ENCODE measurements around the gene PTRH1. TPM values are rescaled to one million over a fixed set of nuclear protein-coding genes. Genes with fewer than 3 reads are reported as not detected.
A peak's percentile ranks its signal among the peaks of the same experiment; 100 is the strongest.

Gene PTRH1
- total and polyA plus RNA-seq, 2 of the 13 experiments (the other 11 are each of a cell fraction or from before 2014, with no cell fraction given): 4.0 to 10.4 TPM

DNA sequence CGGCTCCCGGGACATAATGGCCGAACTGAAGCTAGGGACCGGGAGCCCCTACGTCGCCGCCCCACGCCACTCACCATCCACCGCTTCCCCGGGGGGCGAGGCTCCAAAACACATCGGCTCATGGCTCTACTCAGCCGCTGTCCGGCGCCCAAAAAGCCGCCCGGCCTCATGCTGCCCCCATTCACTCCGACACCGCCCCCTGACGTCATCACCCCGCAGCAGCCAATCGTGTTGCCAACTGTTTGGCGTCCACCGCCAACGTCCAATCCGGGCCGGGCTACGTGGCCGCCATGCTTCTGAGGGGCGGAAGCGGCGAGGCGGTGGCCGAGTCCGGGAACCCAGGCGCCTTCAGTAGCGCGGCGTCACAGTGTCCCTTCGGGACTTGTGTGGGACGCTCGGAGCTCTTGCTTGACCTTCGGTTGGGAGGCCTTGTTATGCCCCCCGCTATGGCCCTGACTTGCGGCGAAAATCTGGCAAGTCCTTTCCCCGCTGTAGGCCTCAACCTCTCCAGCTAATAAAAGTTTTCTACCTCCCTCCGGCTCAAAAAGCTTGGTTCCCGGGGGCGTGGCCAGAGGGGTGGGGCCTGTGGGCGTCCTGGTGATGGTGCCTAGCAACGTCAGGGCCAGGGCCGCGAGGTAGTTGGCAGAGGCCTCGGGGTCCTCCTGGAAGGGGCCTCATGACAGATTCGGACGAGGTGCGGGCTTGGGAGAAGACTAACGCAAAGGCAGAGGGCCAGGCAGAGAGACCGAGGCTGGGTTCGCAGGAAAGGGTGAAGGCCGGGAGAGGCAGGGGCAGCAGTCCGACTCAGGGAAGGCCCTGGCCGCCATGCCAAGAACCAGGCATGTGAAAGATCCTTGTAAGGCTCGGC lies at the start of gene PTRH1, which contains the start of gene TTC16 (continued):
- TF ChIP-seq MXI1 (IDR thresholded peaks at IDR 0.05; ENCODE audit: borderline replicate concordance, low read depth, low read length) (peak; percentile 67; the same call in 1 of the 3 replicates), FOXA3 (CRISPR knock-in tag; IDR thresholded peaks at IDR 0.05) (no peak), EED (CRISPR knock-in tag; IDR thresholded peaks at IDR 0.05) (0 out of 2 replicates have a peak, but pooled peaks have one; percentile 44), MYNN (CRISPR knock-in tag; IDR thresholded peaks at IDR 0.05; ENCODE audit: low read depth) (no peak), ZNF460 (CRISPR knock-in tag; IDR thresholded peaks at IDR 0.05; ENCODE audit: borderline replicate concordance) (no peak), ATRX (CRISPR knock-in tag; IDR thresholded peaks at IDR 0.05; ENCODE audit: borderline replicate concordance) (no peak), GATAD1 (CRISPR knock-in tag; IDR thresholded peaks at IDR 0.05) (peak; percentile 79), WIZ (CRISPR knock-in tag; IDR thresholded peaks at IDR 0.05) (no peak), FOXA1 (IDR thresholded peaks at IDR 0.05) (no peak), FOXA1 (CRISPR knock-in tag; IDR thresholded peaks at IDR 0.05) (no peak), CREB1 (IDR thresholded peaks at IDR 0.05) (peak; percentile 99), CREB1 (CRISPR knock-in tag; IDR thresholded peaks at IDR 0.05) (peak; percentile 98), KLF11 (CRISPR knock-in tag; IDR thresholded peaks at IDR 0.05) (0 out of 2 replicates have a peak, but pooled peaks have one; percentile 23), PHF5A (CRISPR knock-in tag; IDR thresholded peaks at IDR 0.05; ENCODE audit: low read depth, unreplicated experiment) (peak; percentile 29), NR2F1 (CRISPR knock-in tag; IDR thresholded peaks at IDR 0.05) (no peak), ZNF616 (CRISPR knock-in tag; IDR thresholded peaks at IDR 0.05; ENCODE audit: low read depth) (0 out of 2 replicates have a peak, but pooled peaks have one; percentile 47), ZNF83 (CRISPR knock-in tag; IDR thresholded peaks at IDR 0.05; ENCODE audit: borderline replicate concordance) (no peak), ZNF17 (CRISPR knock-in tag; IDR thresholded peaks at IDR 0.05) (no peak), HDAC1 (CRISPR knock-in tag; IDR thresholded peaks at IDR 0.05) (peak; percentile 97), HOXA5 (CRISPR knock-in tag; IDR thresholded peaks at IDR 0.05) (peak; percentile 62; the same call in 1 of the 2 replicates)
- TF ChIP-seq, protein P1, sequence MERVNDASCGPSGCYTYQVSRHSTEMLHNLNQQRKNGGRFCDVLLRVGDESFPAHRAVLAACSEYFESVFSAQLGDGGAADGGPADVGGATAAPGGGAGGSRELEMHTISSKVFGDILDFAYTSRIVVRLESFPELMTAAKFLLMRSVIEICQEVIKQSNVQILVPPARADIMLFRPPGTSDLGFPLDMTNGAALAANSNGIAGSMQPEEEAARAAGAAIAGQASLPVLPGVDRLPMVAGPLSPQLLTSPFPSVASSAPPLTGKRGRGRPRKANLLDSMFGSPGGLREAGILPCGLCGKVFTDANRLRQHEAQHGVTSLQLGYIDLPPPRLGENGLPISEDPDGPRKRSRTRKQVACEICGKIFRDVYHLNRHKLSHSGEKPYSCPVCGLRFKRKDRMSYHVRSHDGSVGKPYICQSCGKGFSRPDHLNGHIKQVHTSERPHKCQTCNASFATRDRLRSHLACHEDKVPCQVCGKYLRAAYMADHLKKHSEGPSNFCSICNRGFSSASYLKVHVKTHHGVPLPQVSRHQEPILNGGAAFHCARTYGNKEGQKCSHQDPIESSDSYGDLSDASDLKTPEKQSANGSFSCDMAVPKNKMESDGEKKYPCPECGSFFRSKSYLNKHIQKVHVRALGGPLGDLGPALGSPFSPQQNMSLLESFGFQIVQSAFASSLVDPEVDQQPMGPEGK (CRISPR knock-in tag; IDR thresholded peaks at IDR 0.05): peak; percentile 43
- TF ChIP-seq, protein P2, sequence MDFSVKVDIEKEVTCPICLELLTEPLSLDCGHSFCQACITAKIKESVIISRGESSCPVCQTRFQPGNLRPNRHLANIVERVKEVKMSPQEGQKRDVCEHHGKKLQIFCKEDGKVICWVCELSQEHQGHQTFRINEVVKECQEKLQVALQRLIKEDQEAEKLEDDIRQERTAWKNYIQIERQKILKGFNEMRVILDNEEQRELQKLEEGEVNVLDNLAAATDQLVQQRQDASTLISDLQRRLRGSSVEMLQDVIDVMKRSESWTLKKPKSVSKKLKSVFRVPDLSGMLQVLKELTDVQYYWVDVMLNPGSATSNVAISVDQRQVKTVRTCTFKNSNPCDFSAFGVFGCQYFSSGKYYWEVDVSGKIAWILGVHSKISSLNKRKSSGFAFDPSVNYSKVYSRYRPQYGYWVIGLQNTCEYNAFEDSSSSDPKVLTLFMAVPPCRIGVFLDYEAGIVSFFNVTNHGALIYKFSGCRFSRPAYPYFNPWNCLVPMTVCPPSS (IDR thresholded peaks at IDR 0.05): no peak
- TF ChIP-seq, protein P3, sequence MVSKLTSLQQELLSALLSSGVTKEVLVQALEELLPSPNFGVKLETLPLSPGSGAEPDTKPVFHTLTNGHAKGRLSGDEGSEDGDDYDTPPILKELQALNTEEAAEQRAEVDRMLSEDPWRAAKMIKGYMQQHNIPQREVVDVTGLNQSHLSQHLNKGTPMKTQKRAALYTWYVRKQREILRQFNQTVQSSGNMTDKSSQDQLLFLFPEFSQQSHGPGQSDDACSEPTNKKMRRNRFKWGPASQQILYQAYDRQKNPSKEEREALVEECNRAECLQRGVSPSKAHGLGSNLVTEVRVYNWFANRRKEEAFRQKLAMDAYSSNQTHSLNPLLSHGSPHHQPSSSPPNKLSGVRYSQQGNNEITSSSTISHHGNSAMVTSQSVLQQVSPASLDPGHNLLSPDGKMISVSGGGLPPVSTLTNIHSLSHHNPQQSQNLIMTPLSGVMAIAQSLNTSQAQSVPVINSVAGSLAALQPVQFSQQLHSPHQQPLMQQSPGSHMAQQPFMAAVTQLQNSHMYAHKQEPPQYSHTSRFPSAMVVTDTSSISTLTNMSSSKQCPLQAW (CRISPR knock-in tag; IDR thresholded peaks at IDR 0.05): peak; percentile 56; the same call in 1 of the 2 replicates
- TF ChIP-seq, protein P4, sequence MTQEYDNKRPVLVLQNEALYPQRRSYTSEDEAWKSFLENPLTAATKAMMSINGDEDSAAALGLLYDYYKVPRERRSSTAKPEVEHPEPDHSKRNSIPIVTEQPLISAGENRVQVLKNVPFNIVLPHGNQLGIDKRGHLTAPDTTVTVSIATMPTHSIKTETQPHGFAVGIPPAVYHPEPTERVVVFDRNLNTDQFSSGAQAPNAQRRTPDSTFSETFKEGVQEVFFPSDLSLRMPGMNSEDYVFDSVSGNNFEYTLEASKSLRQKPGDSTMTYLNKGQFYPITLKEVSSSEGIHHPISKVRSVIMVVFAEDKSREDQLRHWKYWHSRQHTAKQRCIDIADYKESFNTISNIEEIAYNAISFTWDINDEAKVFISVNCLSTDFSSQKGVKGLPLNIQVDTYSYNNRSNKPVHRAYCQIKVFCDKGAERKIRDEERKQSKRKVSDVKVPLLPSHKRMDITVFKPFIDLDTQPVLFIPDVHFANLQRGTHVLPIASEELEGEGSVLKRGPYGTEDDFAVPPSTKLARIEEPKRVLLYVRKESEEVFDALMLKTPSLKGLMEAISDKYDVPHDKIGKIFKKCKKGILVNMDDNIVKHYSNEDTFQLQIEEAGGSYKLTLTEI (CRISPR knock-in tag; conservative IDR thresholded peaks at IDR 0.05): no peak
